Activated CD8-positive, alpha-beta T cell treated with anti-CD3 and anti-CD28 coated beads for 36 hours (primary cell): ENCODE measurements around the gene SKIL. TPM values are rescaled to one million over a fixed set of nuclear protein-coding genes. Genes with fewer than 3 reads are reported as not detected.

Experiments
- ATAC-seq: fragments of 200-7000 bp; cut with Tn5 transposase; one replicate; pipeline ENCODE4 v1.10.0; 2021; ENCODE audit warnings: mild to moderate bottlenecking, moderate library complexity
- CTCF ChIA-PET: fragments of 350-600 bp; sonication (Branson Sonifier 250); formaldehyde crosslinking; loops from one replicate; lab custom pipeline; 2021; ENCODE audit warnings: antibody characterized with exemption; lab: Charles Lee
- POLR2A ChIA-PET: fragments of 350-600 bp; sonication (Branson Sonifier 250); formaldehyde crosslinking; loops from one replicate; lab custom pipeline; 2021; ENCODE audit warnings: antibody characterized with exemption; lab: Charles Lee
- DNase-seq: peaks from one replicate; pipeline ENCODE4 v3.0.0-alpha.2; 2020
- H3K27ac Mint-ChIP-seq: one replicate; pipeline ENCODE4 v1.8.0; 2021; ENCODE audit warnings: mild to moderate bottlenecking, mixed read lengths
- H3K27me3 Mint-ChIP-seq: one replicate; pipeline ENCODE4 v1.8.0; 2021; ENCODE audit warnings: mixed read lengths
- H3K36me3 Mint-ChIP-seq: one replicate; pipeline ENCODE4 v1.8.0; 2021; ENCODE audit warnings: low read depth, mixed read lengths
- H3K4me1 Mint-ChIP-seq: one replicate; pipeline ENCODE4 v1.8.0; 2021; ENCODE audit warnings: low read depth, mixed read lengths
- H3K4me3 Mint-ChIP-seq: one replicate; pipeline ENCODE4 v1.8.0; 2021; ENCODE audit warnings: mild to moderate bottlenecking, moderate library complexity, mixed read lengths
- H3K9me3 Mint-ChIP-seq: one replicate; pipeline ENCODE4 v1.8.0; 2021; ENCODE audit warnings: mixed read lengths
- intact Hi-C: fragments of 100-400 bp; cut with micrococcal nuclease; formaldehyde crosslinking; loops from one replicate; pipeline ENCODE4 v1.10.0; 2022
- total RNA-seq, 2 experiments: library from RNA; stranded (reverse); gene quantifications; one replicate each; pipeline ENCODE4 v1.2.3, GENCODE V29; 2021
- TF ChIP-seq, protein P1 (sequence below): fragments of 200-600 bp; IDR thresholded peaks from one replicate; pipeline ENCODE4 v1.8.0; 2022; ENCODE audit warnings: antibody characterized with exemption, mild to moderate bottlenecking

Gene SKIL
- total RNA-seq, 2 experiments from 2014 or later: 13.2 to 14.2 TPM

DNA sequence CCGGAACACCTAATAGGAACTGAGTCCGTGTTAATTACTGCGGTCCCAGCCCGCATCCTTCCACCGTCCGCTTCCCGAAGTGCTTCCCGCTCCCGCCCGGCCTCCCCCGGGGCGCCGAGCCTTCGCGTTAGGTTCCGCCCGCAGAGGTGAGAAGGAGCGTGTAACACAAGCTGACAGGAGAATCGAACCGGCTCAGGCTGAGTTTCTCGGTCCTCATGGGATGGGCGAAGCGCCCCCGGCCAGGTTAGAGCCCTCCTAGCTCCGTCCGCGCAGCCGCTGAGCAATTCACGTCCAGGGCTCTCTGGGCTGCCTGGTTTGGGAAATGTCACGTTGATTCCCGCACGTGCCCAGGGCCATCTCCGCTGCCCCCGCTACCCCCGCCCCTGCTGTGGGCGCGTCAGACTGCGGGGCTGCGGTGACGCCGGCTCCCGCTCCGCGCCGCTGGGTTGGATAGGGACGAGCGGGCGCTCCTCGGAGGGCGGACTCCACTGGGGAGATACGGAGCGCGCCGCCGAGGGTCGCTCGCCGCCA, 62.1 kb downstream of the SKIL start:
- ChIA-PET POLR2A (no interaction called here), CTCF (interaction anchor here (1.1 to 9.9 kb wide), 3 partner anchors 9 to 392 kb away, joined by 3 to 144 read pairs (median 3); no protein-coding TSS in a partner anchor)
- H3K4me3 Mint-ChIP-seq: peak overlapping the region; percentile 10
- no peak for ATAC-seq
- intact Hi-C loops: no loop called here
- no peak for DNase-seq
- peaks cover 7% of the 10 kb centered on the region for H3K4me1 Mint-ChIP-seq
- no peaks in the 10 kb centered on the region for H3K9me3 Mint-ChIP-seq
- no peaks in the 10 kb centered on the region for H3K36me3 Mint-ChIP-seq
- H3K27me3 Mint-ChIP-seq: peaks cover 40% of the 10 kb centered on the region
- no peak overlapping the region for H3K27ac Mint-ChIP-seq
- TF ChIP-seq, protein P1, sequence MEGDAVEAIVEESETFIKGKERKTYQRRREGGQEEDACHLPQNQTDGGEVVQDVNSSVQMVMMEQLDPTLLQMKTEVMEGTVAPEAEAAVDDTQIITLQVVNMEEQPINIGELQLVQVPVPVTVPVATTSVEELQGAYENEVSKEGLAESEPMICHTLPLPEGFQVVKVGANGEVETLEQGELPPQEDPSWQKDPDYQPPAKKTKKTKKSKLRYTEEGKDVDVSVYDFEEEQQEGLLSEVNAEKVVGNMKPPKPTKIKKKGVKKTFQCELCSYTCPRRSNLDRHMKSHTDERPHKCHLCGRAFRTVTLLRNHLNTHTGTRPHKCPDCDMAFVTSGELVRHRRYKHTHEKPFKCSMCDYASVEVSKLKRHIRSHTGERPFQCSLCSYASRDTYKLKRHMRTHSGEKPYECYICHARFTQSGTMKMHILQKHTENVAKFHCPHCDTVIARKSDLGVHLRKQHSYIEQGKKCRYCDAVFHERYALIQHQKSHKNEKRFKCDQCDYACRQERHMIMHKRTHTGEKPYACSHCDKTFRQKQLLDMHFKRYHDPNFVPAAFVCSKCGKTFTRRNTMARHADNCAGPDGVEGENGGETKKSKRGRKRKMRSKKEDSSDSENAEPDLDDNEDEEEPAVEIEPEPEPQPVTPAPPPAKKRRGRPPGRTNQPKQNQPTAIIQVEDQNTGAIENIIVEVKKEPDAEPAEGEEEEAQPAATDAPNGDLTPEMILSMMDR: no peak

DNA sequence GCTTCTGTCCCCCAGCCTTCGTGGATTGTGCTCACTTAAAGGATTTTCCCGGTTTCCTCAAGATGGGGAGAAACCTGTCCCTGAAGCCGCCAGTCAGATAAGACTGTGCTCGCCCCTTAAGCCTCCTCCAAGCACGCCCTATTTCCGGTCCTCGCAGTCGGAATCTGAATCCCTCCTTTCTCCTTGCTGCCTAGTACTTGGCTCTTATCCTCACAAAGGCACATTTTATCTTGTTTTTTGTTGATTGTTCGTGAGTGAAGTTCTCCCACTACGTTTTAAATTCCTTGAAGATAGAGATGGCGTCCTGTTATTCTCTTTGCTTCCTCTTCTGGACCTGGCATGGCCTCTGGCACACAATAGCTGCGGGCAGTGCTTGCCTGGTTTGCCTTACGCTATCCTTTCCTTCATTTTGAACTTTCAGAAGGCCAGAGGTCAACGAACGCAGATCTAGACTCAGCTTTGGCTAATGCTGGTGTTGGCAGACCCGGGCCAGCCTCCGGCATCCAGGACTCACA, 62.8 kb downstream of the SKIL start:
- intact Hi-C loops: no loop called here

DNA sequence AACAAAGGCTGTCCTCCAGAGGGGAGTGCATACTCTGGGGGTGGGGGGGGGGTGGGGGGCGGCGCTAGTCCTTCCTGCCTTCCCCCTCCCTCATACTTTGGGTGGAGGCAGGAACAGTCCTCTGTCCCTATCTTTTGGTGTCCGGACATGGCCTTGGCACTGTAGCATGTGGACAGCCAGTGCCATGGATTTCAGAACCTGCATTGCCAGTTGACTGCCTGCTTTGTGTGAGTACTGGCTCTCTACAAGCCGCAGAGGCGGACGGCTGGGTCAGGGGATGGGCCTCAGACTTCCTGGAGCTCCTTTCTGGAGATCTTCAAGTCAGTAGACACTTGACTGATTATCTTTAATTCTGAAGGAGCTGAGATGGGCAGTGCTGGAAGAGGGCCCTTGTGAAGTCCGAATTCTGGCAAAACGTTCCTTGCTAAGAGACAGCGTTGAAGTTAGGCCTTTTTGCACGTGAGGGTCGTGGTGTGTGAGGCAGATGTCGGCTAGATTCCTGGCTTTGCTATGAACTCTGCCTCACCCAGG, 63.7 kb downstream of the SKIL start:
- peaks cover 40% of the 10 kb centered on the region for H3K27me3 Mint-ChIP-seq
- H3K4me3 Mint-ChIP-seq: no peak overlapping the region
- H3K4me1 Mint-ChIP-seq: peaks cover 7% of the 10 kb centered on the region
- intact Hi-C loops: no loop called here
- no peaks in the 10 kb centered on the region for H3K9me3 Mint-ChIP-seq
- TF ChIP-seq, protein P1: no peak
- no peak overlapping the region for H3K27ac Mint-ChIP-seq
- DNase-seq (no peak), ATAC-seq (no peak)
- POLR2A ChIA-PET: no interaction called here
- no peaks in the 10 kb centered on the region for H3K36me3 Mint-ChIP-seq
- CTCF ChIA-PET: no interaction called here

More for the DNA sequence above, 62.8 kb downstream of the SKIL start:
- POLR2A ChIA-PET: no interaction called here
- Mint-ChIP-seq H3K9me3 (no peaks in the 10 kb centered on the region), H3K4me1 (peaks cover 7% of the 10 kb centered on the region), H3K27ac (no peak overlapping the region), H3K36me3 (no peaks in the 10 kb centered on the region), H3K27me3 (peaks cover 40% of the 10 kb centered on the region), H3K4me3 (no peak overlapping the region)
- DNase-seq (no peak), ATAC-seq (no peak)
- TF ChIP-seq, protein P1: no peak
- CTCF ChIA-PET: no interaction called here

DNA sequence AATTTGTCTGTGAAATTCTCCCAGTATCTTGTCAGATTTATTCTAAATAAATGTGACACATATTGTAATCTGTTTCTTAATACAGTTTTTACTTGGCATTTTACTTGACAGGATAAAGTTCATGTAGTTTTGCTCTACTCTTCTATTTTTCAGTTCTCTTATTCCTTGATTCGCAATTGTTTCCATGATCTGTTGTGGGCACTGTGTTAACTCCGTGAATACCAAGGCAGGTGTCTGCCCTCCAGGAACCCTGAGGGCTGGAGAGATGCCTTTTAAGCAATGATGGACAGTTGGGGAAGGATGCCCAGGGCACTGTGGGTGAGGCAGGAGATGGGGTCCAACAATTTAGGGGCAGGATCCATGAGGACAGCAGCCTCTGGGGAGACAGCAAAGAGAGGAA, 64.2 kb downstream of the SKIL start:
- H3K27ac Mint-ChIP-seq: no peak overlapping the region
- no peak for ATAC-seq
- no peak for DNase-seq
- ChIA-PET CTCF (no interaction called here), POLR2A (no interaction called here)
- intact Hi-C loops: no loop called here
- no peaks in the 10 kb centered on the region for H3K9me3 Mint-ChIP-seq
- peaks cover 38% of the 10 kb centered on the region for H3K27me3 Mint-ChIP-seq
- H3K4me1 Mint-ChIP-seq: peaks cover 7% of the 10 kb centered on the region
- H3K4me3 Mint-ChIP-seq: no peak overlapping the region
- TF ChIP-seq, protein P1: no peak
- H3K36me3 Mint-ChIP-seq: no peaks in the 10 kb centered on the region

DNA sequence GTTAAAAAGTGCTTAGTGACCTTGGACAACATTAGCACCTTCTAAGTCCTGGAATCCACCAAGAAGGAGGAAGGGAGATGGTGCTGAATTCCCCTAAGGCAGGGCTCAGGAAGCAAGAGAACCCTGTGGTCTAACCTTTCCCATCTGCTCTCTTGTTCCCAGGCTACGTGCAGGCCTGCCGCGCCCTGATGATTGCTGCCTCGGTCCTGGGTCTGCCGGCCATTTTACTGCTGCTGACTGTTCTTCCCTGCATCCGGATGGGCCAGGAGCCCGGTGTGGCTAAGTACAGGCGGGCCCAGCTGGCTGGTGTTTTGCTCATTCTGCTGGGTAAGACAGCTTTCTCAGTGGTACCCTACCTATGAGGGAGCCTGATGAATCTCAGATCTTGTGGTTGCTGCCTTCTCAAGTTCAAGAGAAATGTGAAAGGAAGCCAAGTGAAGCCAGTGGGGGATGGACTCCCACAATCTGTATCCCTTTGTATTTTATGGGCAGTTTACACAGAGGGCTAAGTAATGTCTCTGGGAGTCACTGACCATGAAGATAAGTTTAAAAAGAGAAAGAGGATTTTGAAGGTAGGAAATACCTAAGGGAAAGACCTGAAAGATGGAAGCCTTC, 65.6 kb downstream of the SKIL start:
- H3K27ac Mint-ChIP-seq: no peak overlapping the region
- ChIA-PET POLR2A (no interaction called here), CTCF (interaction anchor here (1.0 to 3.9 kb wide), 3 partner anchors 9 to 389 kb away, joined by 3 to 22 read pairs (median 7); no protein-coding TSS in a partner anchor)
- intact Hi-C loops: no loop called here
- TF ChIP-seq, protein P1: no peak
- peaks cover 28% of the 10 kb centered on the region for H3K27me3 Mint-ChIP-seq
- H3K36me3 Mint-ChIP-seq: no peaks in the 10 kb centered on the region
- peaks cover 8% of the 10 kb centered on the region for H3K4me1 Mint-ChIP-seq
- H3K9me3 Mint-ChIP-seq: no peaks in the 10 kb centered on the region
- ATAC-seq (no peak), DNase-seq (no peak)
- H3K4me3 Mint-ChIP-seq: no peak overlapping the region
